Endodermal cell (in vitro differentiated cells): ENCODE measurements around the gene FBXL5. TPM values are rescaled to one million over a fixed set of nuclear protein-coding genes. Genes with fewer than 3 reads are reported as not detected.

Experiments used
- DNase-seq: peaks from one replicate; pipeline ENCODE4 v3.0.0-alpha.2; 2017
- H3K27ac ChIP-seq: 2 replicates; pipeline ENCODE4 v1.5.1; 2013; ENCODE audit warnings: mild to moderate bottlenecking, low read depth, low read length, moderate library complexity
- H3K27me3 ChIP-seq: 2 replicates; pipeline ENCODE4 v1.6.1; 2013; ENCODE audit warnings: mild to moderate bottlenecking, low read length, moderate library complexity; ENCODE audit not compliant: insufficient read depth, control insufficient read depth, poor library complexity, severe bottlenecking
- H3K36me3 ChIP-seq: 2 replicates; pipeline ENCODE4 v1.7.0; 2013; ENCODE audit warnings: mild to moderate bottlenecking, low read length, moderate library complexity; ENCODE audit not compliant: control insufficient read depth, insufficient read depth
- H3K4me1 ChIP-seq: one replicate; pipeline ENCODE4 v1.7.0; 2013; ENCODE audit warnings: low read length; ENCODE audit not compliant: control insufficient read depth, insufficient read depth
- H3K4me3 ChIP-seq: 2 replicates; pipeline ENCODE4 v1.5.1; 2013; ENCODE audit warnings: mild to moderate bottlenecking, low read length, moderate library complexity
- H3K9ac ChIP-seq: 2 replicates; pipeline ENCODE4 v1.6.1; 2013; ENCODE audit warnings: mild to moderate bottlenecking, low read length, moderate library complexity; ENCODE audit not compliant: poor library complexity, severe bottlenecking; ENCODE audit errors: extremely low read depth
- H3K9me3 ChIP-seq: 2 replicates; pipeline ENCODE4 v1.6.1; 2013; ENCODE audit warnings: mild to moderate bottlenecking, low read length, moderate library complexity; ENCODE audit not compliant: control insufficient read depth
- H3K27ac Mint-ChIP-seq: 2 replicates; pipeline ENCODE4 v1.8.0; 2020; ENCODE audit warnings: mixed read lengths
- H3K27me3 Mint-ChIP-seq: 2 replicates; pipeline ENCODE4 v1.8.0; 2021; ENCODE audit warnings: mild to moderate bottlenecking, mixed read lengths; ENCODE audit not compliant: insufficient read depth
- H3K36me3 Mint-ChIP-seq: 2 replicates; pipeline ENCODE4 v1.8.0; 2020; ENCODE audit warnings: low read depth, mixed read lengths
- H3K4me1 Mint-ChIP-seq: 2 replicates; pipeline ENCODE4 v1.8.0; 2020; ENCODE audit warnings: mixed read lengths
- H3K4me3 Mint-ChIP-seq: 2 replicates; pipeline ENCODE4 v1.8.0; 2020; ENCODE audit warnings: mild to moderate bottlenecking, moderate library complexity, mixed read lengths
- H3K9me3 Mint-ChIP-seq: 2 replicates; pipeline ENCODE4 v1.8.0; 2020; ENCODE audit warnings: mild to moderate bottlenecking, mixed read lengths
- CTCF ChIP-seq: fragments of 200-600 bp; sonication (generic); conservative IDR thresholded peaks from 2 replicates; pipeline ENCODE4 v1.5.0; 2021; ENCODE audit warnings: antibody characterized with exemption, mild to moderate bottlenecking
- WGBS, 2 experiments: methylation state at CpG; one replicate each; pipeline versions ENCODE4 v1.1.5 to v1.1.7; 2013; ENCODE audit warnings: missing lambda C conversion rate in 2 of 2, mixed read lengths in 1 of 2; ENCODE audit not compliant: insufficient coverage in 1 of 2, insufficient read length in 1 of 2; 5-methylcytosine and 5-hydroxymethylcytosine counted together
- total RNA-seq, 2 donors: library from RNA; stranded (reverse); fragmentation: NEBNext Ultra II Directional in 1 of 2; extraction: Animal tissue kit (Norgen Biotek cat#: 25700) in 1 of 2; gene quantifications; 2 replicates in 1 of 2; 3 replicates in 1 of 2; pipeline ENCODE4 v1.2.1, GENCODE V29; 2021

FBXL5 gene
- total RNA-seq, 2 donors from 2014 or later = 60.3 to 88.4 TPM

GRCh38 chr4:15610855-15611254 lies 44.3 kb downstream of the FBXL5 start:
- no peak overlapping the region for H3K4me3 Mint-ChIP-seq
- no peak overlapping the region for H3K27ac Mint-ChIP-seq

GRCh38 chr4:15605537-15605936 lies 49.6 kb downstream of the FBXL5 start:
- no peak for DNase-seq
- H3K9me3 Mint-ChIP-seq = peaks cover 5% of the 10 kb centered on the region
- no peak for TF ChIP-seq CTCF
- Histone ChIP-seq H3K36me3 (peaks cover 55% of the 10 kb centered on the region), H3K4me3 (no peak overlapping the region), H3K4me1 (no peaks in the 10 kb centered on the region), H3K9ac (no peak overlapping the region), H3K27me3 (no peaks in the 10 kb centered on the region), H3K27ac (no peak overlapping the region), H3K9me3 (peaks cover 17% of the 10 kb centered on the region)
- no peak overlapping the region for H3K4me3 Mint-ChIP-seq
- H3K27ac Mint-ChIP-seq = peak overlapping the region; percentile 50
- WGBS, 2 experiments = 91 to 94% methylated on average over 5 of the region's 5 CpGs
- H3K4me1 Mint-ChIP-seq = no peaks in the 10 kb centered on the region
- peaks cover 42% of the 10 kb centered on the region for H3K36me3 Mint-ChIP-seq
- H3K27me3 Mint-ChIP-seq = no peaks in the 10 kb centered on the region

More at GRCh38 chr4:15610855-15611254, 44.3 kb downstream of the FBXL5 start:
- H3K27ac ChIP-seq = no peak overlapping the region
- no peak for TF ChIP-seq CTCF
- no peaks in the 10 kb centered on the region for H3K27me3 ChIP-seq
- peaks cover 20% of the 10 kb centered on the region for H3K36me3 ChIP-seq
- no peaks in the 10 kb centered on the region for H3K4me1 ChIP-seq
- WGBS, 2 experiments = 98 to 100% methylated on average over 2 of the region's 2 CpGs
- peaks cover 18% of the 10 kb centered on the region for H3K36me3 Mint-ChIP-seq
- no peaks in the 10 kb centered on the region for H3K4me1 Mint-ChIP-seq
- peaks cover 1% of the 10 kb centered on the region for H3K9me3 Mint-ChIP-seq
- no peaks in the 10 kb centered on the region for H3K9me3 ChIP-seq
- no peak for DNase-seq
- H3K27me3 Mint-ChIP-seq = no peaks in the 10 kb centered on the region
- H3K9ac ChIP-seq = no peak overlapping the region
- H3K4me3 ChIP-seq = no peak overlapping the region

GRCh38 chr4:15601862-15602261 lies 53.3 kb downstream of the FBXL5 start:
- TF ChIP-seq CTCF = no peak
- no peaks in the 10 kb centered on the region for H3K27me3 Mint-ChIP-seq
- no peaks in the 10 kb centered on the region for H3K4me1 Mint-ChIP-seq
- H3K27ac Mint-ChIP-seq = no peak overlapping the region
- Histone ChIP-seq H3K36me3 (peaks cover 56% of the 10 kb centered on the region), H3K4me3 (no peak overlapping the region), H3K27me3 (no peaks in the 10 kb centered on the region), H3K4me1 (no peaks in the 10 kb centered on the region), H3K9me3 (peaks cover 17% of the 10 kb centered on the region), H3K9ac (no peak overlapping the region), H3K27ac (no peak overlapping the region)
- H3K4me3 Mint-ChIP-seq = no peak overlapping the region
- H3K9me3 Mint-ChIP-seq = peaks cover 5% of the 10 kb centered on the region
- 94 to 100% methylated on average over 1 of the region's 2 CpGs for WGBS, 2 experiments
- DNase-seq = no peak
- peaks cover 54% of the 10 kb centered on the region for H3K36me3 Mint-ChIP-seq
